H9 (cell line): ENCODE results near the gene NOL7. TPM values are rescaled to one million over a fixed set of nuclear protein-coding genes. Genes with fewer than 3 reads are reported as not detected.
A peak's percentile ranks its signal among the peaks of the same experiment; 100 is the strongest.

Experiments
- DNase-seq: peaks from one replicate; pipeline ENCODE4 v3.0.0-alpha.2; 2017
- H2AFZ ChIP-seq: one replicate; pipeline ENCODE4 v1.6.1; 2013; ENCODE audit warnings: mild to moderate bottlenecking, low read length, control low read depth, moderate library complexity
- H2AK5ac ChIP-seq: 2 replicates; pipeline ENCODE4 v1.6.1; 2013; ENCODE audit warnings: low read length, control low read depth, mixed read lengths; ENCODE audit not compliant: insufficient read length
- H2BK120ac ChIP-seq: one replicate; pipeline ENCODE4 v1.6.1; 2013; ENCODE audit warnings: low read depth, mild to moderate bottlenecking, low read length, control low read depth, inconsistent platforms; ENCODE audit not compliant: poor library complexity, severe bottlenecking
- H2BK12ac ChIP-seq: 2 replicates; pipeline ENCODE4 v1.6.1; 2013; ENCODE audit warnings: low read length, control low read depth, mixed read lengths, low read depth; ENCODE audit not compliant: insufficient read length
- H2BK15ac ChIP-seq: 2 replicates; pipeline ENCODE4 v1.6.1; 2013; ENCODE audit warnings: low read depth, low read length, control low read depth
- H2BK20ac ChIP-seq: one replicate; pipeline ENCODE4 v1.6.1; 2013; ENCODE audit warnings: low read depth, mild to moderate bottlenecking, low read length, control low read depth, inconsistent platforms; ENCODE audit not compliant: poor library complexity, severe bottlenecking
- H2BK5ac ChIP-seq: 2 replicates; pipeline ENCODE4 v1.6.1; 2013; ENCODE audit warnings: low read length, control low read depth, mixed read lengths; ENCODE audit not compliant: insufficient read length
- H3K14ac ChIP-seq: 2 replicates; pipeline ENCODE4 v1.6.1; 2013; ENCODE audit warnings: low read length, control low read depth; ENCODE audit not compliant: insufficient read depth
- H3K18ac ChIP-seq: 2 replicates; pipeline ENCODE4 v1.6.1; 2013; ENCODE audit warnings: low read depth, mild to moderate bottlenecking, mixed read lengths, low read length, control low read depth; ENCODE audit not compliant: insufficient read length
- H3K23ac ChIP-seq: 2 replicates; pipeline ENCODE4 v1.6.1; 2013; ENCODE audit warnings: low read length, control low read depth, mixed read lengths, low read depth; ENCODE audit not compliant: insufficient read length
- H3K23me2 ChIP-seq: 2 replicates; pipeline ENCODE4 v1.6.1; 2013; ENCODE audit warnings: low read depth, mild to moderate bottlenecking, mixed read lengths, low read length, control low read depth; ENCODE audit not compliant: insufficient read length, poor library complexity, severe bottlenecking
- H3K27ac ChIP-seq: 2 replicates; pipeline ENCODE4 v1.5.1; 2013; ENCODE audit warnings: low read length, control low read depth, mixed read lengths, low read depth; ENCODE audit not compliant: insufficient read length
- H3K27me3 ChIP-seq: 2 replicates; pipeline ENCODE4 v1.6.1; 2013; ENCODE audit warnings: low read length, control low read depth, inconsistent platforms; ENCODE audit not compliant: insufficient read depth
- H3K4ac ChIP-seq: 2 replicates; pipeline ENCODE4 v1.6.1; 2013; ENCODE audit warnings: low read depth, mild to moderate bottlenecking, control low read depth, inconsistent platforms, low read length, moderate library complexity
- H3K4me1 ChIP-seq: 2 replicates; pipeline ENCODE4 v1.6.1; 2013; ENCODE audit warnings: low read length, control low read depth, inconsistent platforms; ENCODE audit not compliant: insufficient read depth
- H3K4me2 ChIP-seq: 2 replicates; pipeline ENCODE4 v1.6.1; 2013; ENCODE audit warnings: low read length, control low read depth, mixed read lengths; ENCODE audit not compliant: insufficient read length, insufficient read depth
- H3K56ac ChIP-seq: 2 replicates; pipeline ENCODE4 v1.6.1; 2013; ENCODE audit warnings: low read depth, mild to moderate bottlenecking, mixed read lengths, low read length, control low read depth; ENCODE audit not compliant: insufficient read length
- H3K79me1 ChIP-seq: 2 replicates; pipeline ENCODE4 v1.6.1; 2013; ENCODE audit warnings: low read depth, mild to moderate bottlenecking, moderate library complexity, low read length, control low read depth, inconsistent platforms; ENCODE audit not compliant: insufficient read depth, poor library complexity, severe bottlenecking
- H3K79me2 ChIP-seq: 2 replicates; pipeline ENCODE4 v1.6.1; 2013; ENCODE audit warnings: low read length, control low read depth, inconsistent platforms; ENCODE audit not compliant: insufficient read depth
- H3K9ac ChIP-seq: 2 replicates; pipeline ENCODE4 v1.6.1; 2013; ENCODE audit warnings: low read length, control low read depth, mixed read lengths; ENCODE audit not compliant: insufficient read length; ENCODE audit errors: extremely low read depth
- H3K9me3 ChIP-seq: one replicate; pipeline ENCODE4 v1.6.1; 2013; ENCODE audit warnings: low read depth, low read length, inconsistent platforms; ENCODE audit not compliant: control insufficient read depth
- H3T11ph ChIP-seq: one replicate; pipeline ENCODE4 v1.6.1; 2013; ENCODE audit warnings: mild to moderate bottlenecking, low read length, control low read depth, inconsistent platforms
- H4K20me1 ChIP-seq: one replicate; pipeline ENCODE4 v1.6.1; 2013; ENCODE audit not compliant: control insufficient read depth, insufficient read length, insufficient read depth
- H4K5ac ChIP-seq: 2 replicates; pipeline ENCODE4 v1.6.1; 2013; ENCODE audit warnings: low read depth, mild to moderate bottlenecking, mixed read lengths, low read length, control low read depth; ENCODE audit not compliant: insufficient read length
- H4K8ac ChIP-seq: replicated peaks from 2 replicates; pipeline ENCODE4 v1.6.1; 2013; ENCODE audit warnings: low read length, control low read depth, mixed read lengths, low read depth; ENCODE audit not compliant: insufficient read length
- H4K91ac ChIP-seq: 2 replicates; pipeline ENCODE4 v1.6.1; 2013; ENCODE audit warnings: low read depth, mild to moderate bottlenecking, moderate library complexity, mixed read lengths, low read length, control low read depth; ENCODE audit not compliant: insufficient read length
- H3K27ac Mint-ChIP-seq, 3 experiments: 2 replicates in 2 of 3; 3 replicates in 1 of 3; pipeline ENCODE4 v1.8.0; 2020 to 2021; ENCODE audit warnings: mixed read lengths in 3 of 3, mild to moderate bottlenecking in 1 of 3, moderate library complexity in 1 of 3
- H3K27me3 Mint-ChIP-seq: 2 replicates; pipeline ENCODE4 v1.8.0; 2021; ENCODE audit warnings: low read depth, mild to moderate bottlenecking, moderate library complexity, mixed read lengths
- H3K36me3 Mint-ChIP-seq, 3 experiments: 2 replicates in 2 of 3; 3 replicates in 1 of 3; pipeline ENCODE4 v1.8.0; 2020 to 2021; ENCODE audit warnings: low read depth in 3 of 3, mixed read lengths in 3 of 3; ENCODE audit not compliant: insufficient read depth in 1 of 3
- H3K4me1 Mint-ChIP-seq, 2 experiments: 2 replicates each; pipeline ENCODE4 v1.8.0; 2020; ENCODE audit warnings: mixed read lengths in 2 of 2
- H3K4me3 Mint-ChIP-seq, 2 experiments: 2 replicates in 1 of 2; 3 replicates in 1 of 2; pipeline ENCODE4 v1.8.0; 2020 to 2021; ENCODE audit warnings: mild to moderate bottlenecking in 2 of 2, mixed read lengths in 2 of 2, moderate library complexity in 1 of 2
- H3K9me3 Mint-ChIP-seq, 2 experiments: 2 replicates in 1 of 2; 3 replicates in 1 of 2; pipeline ENCODE4 v1.8.0; 2020; ENCODE audit warnings: mild to moderate bottlenecking in 2 of 2, mixed read lengths in 2 of 2, moderate library complexity in 1 of 2
- WGBS: extraction: QIAGEN DNeasy Blood & Tissue Kit; methylation state at CpG from one replicate; pipeline ENCODE4 v1.1.7; 2013; ENCODE audit warnings: missing lambda C conversion rate, low lambda C conversion rate, mixed read lengths; ENCODE audit not compliant: insufficient read length; ENCODE audit errors: extremely low coverage; 5-methylcytosine and 5-hydroxymethylcytosine counted together
- total RNA-seq: library from RNA; stranded (reverse); gene quantifications from 2 replicates; pipeline ENCODE4 v1.2.1, GENCODE V29; 2021
- TF ChIP-seq, protein P1 (sequence below): fragments of 200-600 bp; sonication (generic); conservative IDR thresholded peaks from 3 replicates; pipeline ENCODE4 v1.8.0; 2021; ENCODE audit warnings: antibody characterized with exemption, mild to moderate bottlenecking

Gene NOL7
- total RNA-seq, 1 experiment from 2014 or later, result 72.1 TPM

DNA sequence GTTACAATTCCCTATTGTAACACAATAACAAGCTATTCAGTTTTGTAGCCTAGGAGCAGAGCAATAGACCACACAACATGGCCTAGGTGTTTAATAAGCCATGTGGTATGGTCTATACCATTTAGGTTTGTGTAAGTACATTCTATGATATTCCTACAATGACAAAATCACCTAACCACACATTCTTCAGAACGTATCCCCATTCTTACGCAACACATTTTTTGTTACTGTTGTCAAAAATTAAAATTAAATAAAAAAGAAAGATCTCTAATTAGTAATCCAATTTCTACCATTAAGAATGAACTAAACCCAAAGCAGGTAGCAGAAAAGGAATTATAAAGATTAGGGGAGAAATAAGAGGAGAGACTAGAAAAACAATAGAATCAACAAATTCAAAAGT lies 52.5 kb downstream of the NOL7 start:
- no peak overlapping the region for H3T11ph ChIP-seq
- H2BK5ac ChIP-seq, result no peak overlapping the region
- H3K23me2 ChIP-seq, result no peaks in the 10 kb centered on the region
- no peak overlapping the region for H3K27ac ChIP-seq
- H2BK120ac ChIP-seq, result no peak overlapping the region
- no peak overlapping the region for H4K91ac ChIP-seq
- H3K27me3 ChIP-seq, result no peaks in the 10 kb centered on the region
- no peak overlapping the region for H4K5ac ChIP-seq
- no peaks in the 10 kb centered on the region for H4K20me1 ChIP-seq
- peak overlapping the region in 1 of 3 experiments; percentile 37; a peak in 1 of 7 replicates for H3K27ac Mint-ChIP-seq
- H3K9ac ChIP-seq, result no peak overlapping the region
- H2AFZ ChIP-seq, result no peak overlapping the region
- H3K4ac ChIP-seq, result no peak overlapping the region
- H3K4me3 Mint-ChIP-seq, result no peak overlapping the region
- peaks cover 4% of the 10 kb centered on the region in 2 experiments; a peak in 3 of 5 replicates for H3K9me3 Mint-ChIP-seq
- no peak overlapping the region for H3K4me2 ChIP-seq
- no peak overlapping the region for H4K8ac ChIP-seq
- no peak for DNase-seq
- H3K79me2 ChIP-seq, result no peaks in the 10 kb centered on the region; the same call in 1 of the 2 replicates
- peaks cover 27 to 43% of the 10 kb centered on the region in 2 experiments for H3K4me1 Mint-ChIP-seq
- TF ChIP-seq, protein P1, sequence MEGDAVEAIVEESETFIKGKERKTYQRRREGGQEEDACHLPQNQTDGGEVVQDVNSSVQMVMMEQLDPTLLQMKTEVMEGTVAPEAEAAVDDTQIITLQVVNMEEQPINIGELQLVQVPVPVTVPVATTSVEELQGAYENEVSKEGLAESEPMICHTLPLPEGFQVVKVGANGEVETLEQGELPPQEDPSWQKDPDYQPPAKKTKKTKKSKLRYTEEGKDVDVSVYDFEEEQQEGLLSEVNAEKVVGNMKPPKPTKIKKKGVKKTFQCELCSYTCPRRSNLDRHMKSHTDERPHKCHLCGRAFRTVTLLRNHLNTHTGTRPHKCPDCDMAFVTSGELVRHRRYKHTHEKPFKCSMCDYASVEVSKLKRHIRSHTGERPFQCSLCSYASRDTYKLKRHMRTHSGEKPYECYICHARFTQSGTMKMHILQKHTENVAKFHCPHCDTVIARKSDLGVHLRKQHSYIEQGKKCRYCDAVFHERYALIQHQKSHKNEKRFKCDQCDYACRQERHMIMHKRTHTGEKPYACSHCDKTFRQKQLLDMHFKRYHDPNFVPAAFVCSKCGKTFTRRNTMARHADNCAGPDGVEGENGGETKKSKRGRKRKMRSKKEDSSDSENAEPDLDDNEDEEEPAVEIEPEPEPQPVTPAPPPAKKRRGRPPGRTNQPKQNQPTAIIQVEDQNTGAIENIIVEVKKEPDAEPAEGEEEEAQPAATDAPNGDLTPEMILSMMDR, result no peak
- H3K18ac ChIP-seq, result no peak overlapping the region
- H3K56ac ChIP-seq, result no peak overlapping the region
- H2BK15ac ChIP-seq, result no peak overlapping the region
- no peak overlapping the region for H2BK12ac ChIP-seq
- no peak overlapping the region for H2BK20ac ChIP-seq
- peaks cover 3 to 11% (median 9%) of the 10 kb centered on the region in 3 experiments; a peak in 4 of 7 replicates for H3K36me3 Mint-ChIP-seq
- H3K27me3 Mint-ChIP-seq, result no peaks in the 10 kb centered on the region
- H3K4me1 ChIP-seq, result no peaks in the 10 kb centered on the region; the same call in 1 of the 2 replicates
- H2AK5ac ChIP-seq, result no peak overlapping the region
- no peak overlapping the region for H3K23ac ChIP-seq
- no CpG with 5 or more reads among the region's 2 CpGs for WGBS
- H3K79me1 ChIP-seq, result no peaks in the 10 kb centered on the region
- no peaks in the 10 kb centered on the region for H3K9me3 ChIP-seq
- H3K14ac ChIP-seq, result no peak overlapping the region
